Measurements from ENCODE around the gene ULK3.

Gene ULK3

DNA sequence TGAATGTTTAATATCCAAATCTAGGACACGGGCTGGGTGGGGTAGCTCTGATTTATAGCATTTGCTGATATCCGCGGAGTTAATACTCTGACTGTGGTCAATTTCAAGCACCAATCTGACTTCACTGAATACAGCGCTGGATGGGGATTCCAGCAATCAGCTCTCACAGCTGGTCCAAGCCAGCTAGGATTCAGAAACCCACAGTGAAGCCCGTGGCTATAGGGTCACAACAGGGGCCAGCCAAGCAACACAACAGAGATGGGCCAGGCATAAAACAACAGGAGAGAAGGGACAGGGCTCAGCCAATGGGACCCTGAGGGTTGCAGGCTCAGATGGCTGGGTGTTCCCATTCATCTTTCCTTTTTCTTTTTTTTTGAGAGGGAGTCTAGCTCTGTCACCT is 35.7 kb downstream of the ULK3 start:
- Histone ChIP-seq H4K20me1 (peaks cover 14% of the 10 kb centered on the region), H3K4me2 (no peak overlapping the region), H3K27ac (no peak overlapping the region), H3K27me3 (no peaks in the 10 kb centered on the region), H3K9ac (no peak overlapping the region), H3K4me1 (no peaks in the 10 kb centered on the region), H3K9me3 (no peaks in the 10 kb centered on the region), H3K36me3 (peaks cover 31% of the 10 kb centered on the region), H3K4me3 (no peak overlapping the region)
- no peak for TF ChIP-seq Cebpa-rat (IDR thresholded peaks at IDR 0.05)

DNA sequence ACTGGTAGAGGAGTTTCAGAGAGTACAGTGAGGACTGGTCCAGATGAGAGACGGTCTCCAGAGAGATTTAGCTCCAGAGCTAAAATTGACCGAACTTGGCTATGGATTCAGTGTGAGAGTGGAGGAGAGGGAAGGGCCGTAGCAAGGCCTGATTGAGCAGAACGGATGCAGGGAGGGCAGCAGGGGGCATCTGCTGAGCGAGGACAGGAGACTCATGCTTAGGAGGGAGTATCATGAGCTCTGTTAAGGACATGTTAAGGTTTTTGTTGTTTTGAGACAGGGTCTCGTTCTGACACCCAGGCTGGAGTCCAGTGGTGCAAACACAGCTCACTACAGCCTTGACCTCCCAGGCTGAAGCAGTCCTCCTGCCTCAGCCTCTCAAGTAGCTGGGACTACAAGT is 38.0 kb downstream of the ULK3 start:
- peaks cover 7% of the 10 kb centered on the region for H3K4me1 ChIP-seq
- no peak overlapping the region for H3K4me3 ChIP-seq
- H3K9me3 ChIP-seq: no peaks in the 10 kb centered on the region
- H3K9ac ChIP-seq: no peak overlapping the region
- H4K20me1 ChIP-seq: peaks cover 37% of the 10 kb centered on the region
- no peak for TF ChIP-seq Cebpa-rat (IDR thresholded peaks at IDR 0.05)
- peaks cover 55% of the 10 kb centered on the region for H3K36me3 ChIP-seq
- H3K27me3 ChIP-seq: no peaks in the 10 kb centered on the region
- H3K27ac ChIP-seq: no peak overlapping the region
- H3K4me2 ChIP-seq: no peak overlapping the region

DNA sequence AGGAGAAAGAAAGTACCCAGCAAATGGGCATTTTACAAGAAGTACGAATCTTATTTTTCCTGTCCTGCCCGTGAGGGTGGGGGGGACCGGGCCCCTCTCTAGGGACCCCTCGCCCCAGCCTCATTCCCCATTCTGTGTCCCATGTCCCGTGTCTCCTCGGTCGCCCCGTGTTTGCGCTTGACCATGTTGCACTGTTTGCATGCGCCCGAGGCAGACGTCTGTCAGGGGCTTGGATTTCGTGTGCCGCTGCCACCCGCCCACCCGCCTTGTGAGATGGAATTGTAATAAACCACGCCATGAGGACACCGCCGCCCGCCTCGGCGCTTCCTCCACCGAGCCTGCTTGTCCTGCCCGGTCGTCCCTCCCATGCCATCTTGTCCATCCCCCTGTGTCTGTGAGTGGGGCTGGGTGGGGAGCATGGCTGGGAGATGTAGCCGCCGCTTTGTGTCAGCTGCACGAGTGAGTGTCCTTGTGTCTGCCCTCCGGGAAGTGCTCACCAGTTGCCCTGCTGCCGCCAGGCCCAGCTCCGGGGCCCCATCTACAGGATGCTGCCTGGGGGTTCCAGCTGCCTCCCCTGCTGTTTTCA is 40.0 kb downstream of the ULK3 start:
- Histone ChIP-seq H3K4me1 (peaks cover 26% of the 10 kb centered on the region), H3K4me2 (no peak overlapping the region), H3K36me3 (peaks cover 75% of the 10 kb centered on the region)

DNA sequence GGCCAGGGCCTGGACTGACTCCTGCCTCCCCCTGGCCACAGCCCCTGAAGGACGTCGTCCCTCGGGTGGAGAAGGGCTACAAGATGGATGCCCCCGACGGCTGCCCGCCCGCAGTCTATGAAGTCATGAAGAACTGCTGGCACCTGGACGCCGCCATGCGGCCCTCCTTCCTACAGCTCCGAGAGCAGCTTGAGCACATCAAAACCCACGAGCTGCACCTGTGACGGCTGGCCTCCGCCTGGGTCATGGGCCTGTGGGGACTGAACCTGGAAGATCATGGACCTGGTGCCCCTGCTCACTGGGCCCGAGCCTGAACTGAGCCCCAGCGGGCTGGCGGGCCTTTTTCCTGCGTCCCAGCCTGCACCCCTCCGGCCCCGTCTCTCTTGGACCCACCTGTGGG is 40.7 kb downstream of the ULK3 start:
- H4K20me1 ChIP-seq: peaks cover 64% of the 10 kb centered on the region
- H3K36me3 ChIP-seq: peaks cover 81% of the 10 kb centered on the region
- no peak for TF ChIP-seq Cebpa-rat (IDR thresholded peaks at IDR 0.05)
- H3K27ac ChIP-seq: no peak overlapping the region
- H3K4me2 ChIP-seq: no peak overlapping the region
- no peaks in the 10 kb centered on the region for H3K9me3 ChIP-seq
- peaks cover 33% of the 10 kb centered on the region for H3K4me1 ChIP-seq
- H3K27me3 ChIP-seq: no peaks in the 10 kb centered on the region
- H3K9ac ChIP-seq: no peak overlapping the region
- H3K4me3 ChIP-seq: no peak overlapping the region

More for the DNA sequence above, 40.0 kb downstream of the ULK3 start:
- H3K27me3 ChIP-seq: no peaks in the 10 kb centered on the region
- H3K9ac ChIP-seq: no peak overlapping the region
- TF ChIP-seq Cebpa-rat (IDR thresholded peaks at IDR 0.05): no peak
- H3K9me3 ChIP-seq: no peaks in the 10 kb centered on the region
- no peak overlapping the region for H3K4me3 ChIP-seq
- H3K27ac ChIP-seq: no peak overlapping the region
- H4K20me1 ChIP-seq: peaks cover 57% of the 10 kb centered on the region

DNA sequence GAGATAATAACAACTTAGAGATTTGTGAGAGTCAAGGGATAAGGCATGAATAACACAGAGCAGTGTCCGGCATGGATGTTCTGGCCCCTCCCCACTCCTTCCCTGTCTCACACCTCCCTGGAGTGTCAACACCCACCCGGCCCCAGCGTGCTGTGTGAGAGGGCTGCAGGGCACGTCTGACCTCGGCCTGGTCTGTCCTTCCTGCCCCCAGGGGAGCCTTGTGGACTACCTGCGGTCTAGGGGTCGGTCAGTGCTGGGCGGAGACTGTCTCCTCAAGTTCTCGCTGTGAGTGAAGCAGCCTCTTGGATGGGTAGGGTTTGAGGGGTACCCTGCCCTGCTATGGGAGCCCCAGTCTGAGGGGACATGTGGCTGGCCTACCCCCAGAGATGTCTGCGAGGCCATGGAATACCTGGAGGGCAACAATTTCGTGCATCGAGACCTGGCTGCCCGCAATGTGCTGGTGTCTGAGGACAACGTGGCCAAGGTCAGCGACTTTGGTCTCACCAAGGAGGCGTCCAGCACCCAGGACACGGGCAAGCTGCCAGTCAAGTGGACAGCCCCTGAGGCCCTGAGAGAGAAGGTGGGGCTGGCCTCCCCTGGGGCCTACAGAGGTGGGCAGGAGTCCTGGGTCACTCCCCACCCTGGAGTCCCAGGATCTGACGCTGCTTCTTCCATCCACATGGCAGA is 41.5 kb downstream of the ULK3 start:
- H3K4me2 ChIP-seq: no peak overlapping the region
- H3K9me3 ChIP-seq: no peaks in the 10 kb centered on the region
- TF ChIP-seq Cebpa-rat (IDR thresholded peaks at IDR 0.05): no peak
- no peak overlapping the region for H3K27ac ChIP-seq
- H4K20me1 ChIP-seq: peaks cover 72% of the 10 kb centered on the region
- H3K4me1 ChIP-seq: peaks cover 40% of the 10 kb centered on the region
- H3K27me3 ChIP-seq: no peaks in the 10 kb centered on the region
- H3K36me3 ChIP-seq: peaks cover 82% of the 10 kb centered on the region
- H3K4me3 ChIP-seq: no peak overlapping the region
- no peak overlapping the region for H3K9ac ChIP-seq

DNA sequence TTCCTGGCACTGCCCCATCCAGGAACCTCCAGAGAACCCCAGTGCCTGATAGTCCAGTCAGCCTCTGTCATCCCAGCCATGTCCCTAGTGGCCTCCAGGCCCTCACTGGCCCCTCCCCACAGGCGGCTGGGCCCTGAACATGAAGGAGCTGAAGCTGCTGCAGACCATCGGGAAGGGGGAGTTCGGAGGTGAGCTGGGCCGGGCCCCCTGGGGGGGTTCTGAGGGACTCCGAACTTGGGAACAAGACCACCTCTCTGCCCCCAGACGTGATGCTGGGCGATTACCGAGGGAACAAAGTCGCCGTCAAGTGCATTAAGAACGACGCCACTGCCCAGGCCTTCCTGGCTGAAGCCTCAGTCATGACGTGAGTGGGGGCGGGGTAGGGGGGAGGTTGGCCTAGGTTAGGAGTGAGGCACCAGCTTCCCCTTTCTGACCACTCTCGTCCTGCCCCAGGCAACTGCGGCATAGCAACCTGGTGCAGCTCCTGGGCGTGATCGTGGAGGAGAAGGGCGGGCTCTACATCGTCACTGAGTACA is 42.3 kb downstream of the ULK3 start:
- Histone ChIP-seq H3K9me3 (no peaks in the 10 kb centered on the region), H3K4me2 (peak overlapping the region; percentile 55), H3K4me3 (no peak overlapping the region), H3K27me3 (no peaks in the 10 kb centered on the region), H3K27ac (no peak overlapping the region), H3K9ac (no peak overlapping the region), H4K20me1 (peaks cover 80% of the 10 kb centered on the region), H3K4me1 (peaks cover 43% of the 10 kb centered on the region), H3K36me3 (peaks cover 89% of the 10 kb centered on the region)
- TF ChIP-seq Cebpa-rat (IDR thresholded peaks at IDR 0.05): no peak

DNA sequence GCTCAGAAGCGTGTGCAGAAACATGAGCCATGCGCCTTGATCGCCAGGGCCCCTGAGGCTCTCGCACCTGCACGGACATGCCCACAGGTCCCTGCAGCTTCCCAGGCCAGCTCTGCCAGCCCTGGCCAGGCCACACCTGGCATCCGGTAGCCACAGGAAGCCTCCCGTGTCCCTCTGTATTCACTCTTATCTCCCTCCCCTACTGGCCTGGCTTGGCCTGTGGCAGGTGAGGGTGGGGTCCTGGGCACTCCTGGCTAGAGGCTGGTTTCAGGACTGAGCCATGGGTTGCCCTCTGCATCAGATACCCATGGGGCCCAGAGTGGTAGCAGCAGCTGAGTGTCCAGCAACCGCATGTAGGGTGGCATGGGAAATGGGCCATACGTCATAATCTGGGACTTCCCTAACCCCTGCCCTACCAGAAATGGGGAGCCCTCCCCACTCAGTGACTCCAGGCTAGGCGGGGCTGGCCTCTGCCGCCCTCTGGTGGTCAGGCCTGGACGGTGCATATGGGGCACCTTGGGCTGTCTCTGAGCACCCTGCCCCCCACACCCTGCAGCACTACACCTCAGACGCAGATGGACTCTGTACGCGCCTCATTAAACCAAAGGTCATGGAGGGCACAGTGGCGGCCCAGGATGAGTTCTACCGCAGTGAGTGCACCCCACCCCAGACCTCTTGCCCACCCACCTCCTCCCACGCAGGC is 42.9 kb downstream of the ULK3 start:
- H3K4me2 ChIP-seq: peak overlapping the region; percentile 55

DNA sequence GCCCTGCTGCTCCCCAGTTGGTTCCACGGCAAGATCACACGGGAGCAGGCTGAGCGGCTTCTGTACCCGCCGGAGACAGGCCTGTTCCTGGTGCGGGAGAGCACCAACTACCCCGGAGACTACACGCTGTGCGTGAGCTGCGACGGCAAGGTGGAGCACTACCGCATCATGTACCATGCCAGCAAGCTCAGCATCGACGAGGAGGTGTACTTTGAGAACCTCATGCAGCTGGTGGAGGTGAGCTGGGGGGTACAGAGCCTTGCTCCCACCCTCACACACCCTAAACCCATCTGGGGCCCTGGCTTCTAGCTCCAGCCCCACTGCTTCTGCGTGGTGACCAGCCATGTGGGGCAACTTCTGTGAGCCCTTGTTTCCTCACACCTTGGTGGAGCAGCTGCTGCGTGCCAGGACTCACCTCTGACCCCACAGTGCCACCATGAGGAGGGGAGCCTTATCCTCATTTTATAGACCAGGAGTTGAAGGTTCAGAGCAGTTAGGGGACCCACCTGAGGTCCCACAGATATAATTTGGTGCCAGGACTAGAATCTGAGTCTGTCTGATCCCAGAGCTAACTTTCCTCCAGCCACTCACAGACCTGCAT is 43.6 kb downstream of the ULK3 start:
- Histone ChIP-seq H3K4me2 (peak overlapping the region; percentile 55), H3K9ac (peak overlapping the region; percentile 15; the same call in 1 of the 2 replicates)

More for the DNA sequence above, 42.9 kb downstream of the ULK3 start:
- H3K4me3 ChIP-seq: no peak overlapping the region
- H3K9ac ChIP-seq: 0 out of 2 replicates have a peak overlapping the region, but pooled peaks have one; percentile 15
- peak overlapping the region; percentile 56; the same call in 1 of the 2 replicates for H3K27ac ChIP-seq
- H3K9me3 ChIP-seq: no peaks in the 10 kb centered on the region
- peaks cover 49% of the 10 kb centered on the region for H3K4me1 ChIP-seq
- H3K27me3 ChIP-seq: no peaks in the 10 kb centered on the region
- peaks cover 87% of the 10 kb centered on the region for H4K20me1 ChIP-seq
- H3K36me3 ChIP-seq: peaks cover 91% of the 10 kb centered on the region
- TF ChIP-seq Cebpa-rat (IDR thresholded peaks at IDR 0.05): no peak

DNA sequence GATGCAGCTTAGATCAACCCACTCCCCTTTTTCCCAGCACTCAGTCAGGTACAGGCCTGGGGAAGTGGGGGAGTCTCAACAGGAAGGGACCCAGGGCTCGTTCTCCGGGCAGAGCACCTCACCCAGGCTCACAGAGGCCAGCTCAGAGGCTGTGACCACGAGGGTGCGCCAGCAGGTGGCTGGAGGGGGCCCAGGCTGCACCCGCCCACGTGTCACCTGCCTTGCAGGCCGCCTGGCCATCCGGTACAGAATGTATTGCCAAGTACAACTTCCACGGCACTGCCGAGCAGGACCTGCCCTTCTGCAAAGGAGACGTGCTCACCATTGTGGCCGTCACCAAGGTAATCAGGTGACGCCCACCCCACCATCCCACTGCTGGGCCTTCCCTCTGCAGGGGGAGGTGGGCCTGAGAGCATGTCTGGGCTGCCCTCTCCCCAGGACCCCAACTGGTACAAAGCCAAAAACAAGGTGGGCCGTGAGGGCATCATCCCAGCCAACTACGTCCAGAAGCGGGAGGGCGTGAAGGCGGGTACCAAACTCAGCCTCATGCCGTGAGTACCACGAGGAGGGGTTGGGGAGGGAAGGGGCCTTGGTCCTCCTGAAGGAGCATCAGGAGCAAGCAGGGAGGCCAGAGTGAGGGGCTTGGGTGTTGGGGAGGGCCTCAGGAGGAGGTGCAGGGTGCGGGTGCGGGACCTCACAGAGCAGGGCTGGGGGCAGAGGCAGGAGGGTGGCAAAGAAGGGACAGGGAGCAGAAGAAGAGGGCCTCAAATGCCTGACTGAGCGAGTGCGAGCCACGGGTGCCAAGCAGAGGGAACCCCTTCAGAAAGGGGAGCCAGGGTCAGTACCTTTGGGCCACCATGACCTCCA is 44.3 kb downstream of the ULK3 start:
- Histone ChIP-seq H3K4me2 (peak overlapping the region; percentile 55), H3K27me3 (no peaks in the 10 kb centered on the region), H3K4me1 (peaks cover 59% of the 10 kb centered on the region), H3K36me3 (peaks cover 84% of the 10 kb centered on the region), H3K27ac (peak overlapping the region; percentile 56), H3K9ac (peak overlapping the region; percentile 24; the same call in 1 of the 2 replicates), H3K4me3 (no peak overlapping the region), H3K9me3 (no peaks in the 10 kb centered on the region), H4K20me1 (peaks cover 93% of the 10 kb centered on the region)
- TF ChIP-seq Cebpa-rat (IDR thresholded peaks at IDR 0.05): no peak

More for the DNA sequence above, 43.6 kb downstream of the ULK3 start:
- Histone ChIP-seq H3K4me3 (no peak overlapping the region), H3K9me3 (no peaks in the 10 kb centered on the region), H3K27ac (peak overlapping the region; percentile 56), H3K4me1 (peaks cover 56% of the 10 kb centered on the region), H4K20me1 (peaks cover 93% of the 10 kb centered on the region), H3K27me3 (no peaks in the 10 kb centered on the region), H3K36me3 (peaks cover 91% of the 10 kb centered on the region)
- no peak for TF ChIP-seq Cebpa-rat (IDR thresholded peaks at IDR 0.05)
